ENCODE data around the gene NMRAL1.
A peak's percentile ranks its signal among the peaks of the same experiment; 100 is the strongest.

NMRAL1 gene

GRCh38 chr16:4510747-4511426 lies 36.5 kb upstream of the NMRAL1 start:
- no peak for TF ChIP-seq CTCF (IDR thresholded peaks at IDR 0.05; ENCODE audit: low read depth, low read length)
- H3K4me3 ChIP-seq (ENCODE audit: low read depth, low read length), result no peak overlapping the region
- DNase-seq (ENCODE audit: low read depth, low spot score), result no peak
- in situ Hi-C loops (cut with HindIII; ENCODE audit: low sequenced_read_pairs), result no loop called here

GRCh38 chr16:4510131-4510530 lies 35.7 kb upstream of the NMRAL1 start:
- no peak overlapping the region for H3K4me3 ChIP-seq (ENCODE audit: low read depth, low read length)
- DNase-seq (ENCODE audit: low read depth, low spot score), result no peak
- in situ Hi-C loops (cut with HindIII; ENCODE audit: low sequenced_read_pairs), result no loop called here
- no peak for TF ChIP-seq CTCF (IDR thresholded peaks at IDR 0.05; ENCODE audit: low read depth, low read length)

- H3K4me3 ChIP-seq (ENCODE audit: low read depth, low read length), result no peak overlapping the region
- DNase-seq (ENCODE audit: low read depth, low spot score), result no peak
- in situ Hi-C loops (cut with HindIII; ENCODE audit: low sequenced_read_pairs), result no loop called here
- TF ChIP-seq CTCF (IDR thresholded peaks at IDR 0.05; ENCODE audit: low read depth, low read length), result no peak
These were observed 35.0 kb upstream of the NMRAL1 start for GRCh38 chr16:4509420-4509819.

- no peak for TF ChIP-seq CTCF (IDR thresholded peaks at IDR 0.05; ENCODE audit: low read depth, low read length)
- no peak overlapping the region for H3K4me3 ChIP-seq (ENCODE audit: low read depth, low read length)
- in situ Hi-C loops (cut with HindIII; ENCODE audit: low sequenced_read_pairs), result no loop called here
- no peak for DNase-seq (ENCODE audit: low read depth, low spot score)
These were observed 34.4 kb upstream of the NMRAL1 start for GRCh38 chr16:4508806-4509205.

GRCh38 chr16:4507588-4508345 lies 33.3 kb upstream of the NMRAL1 start:
- DNase-seq (ENCODE audit: low read depth, low spot score), result no peak

GRCh38 chr16:4506450-4506849 lies 32.0 kb upstream of the NMRAL1 start:
- in situ Hi-C loops (cut with HindIII; ENCODE audit: low sequenced_read_pairs), result no loop called here
- no peak overlapping the region for H3K4me3 ChIP-seq (ENCODE audit: low read depth, low read length)
- TF ChIP-seq CTCF (IDR thresholded peaks at IDR 0.05; ENCODE audit: low read depth, low read length), result peak; percentile 87
- peak; percentile 78 for DNase-seq (ENCODE audit: low read depth, low spot score)

More at GRCh38 chr16:4507588-4508345, 33.3 kb upstream of the NMRAL1 start:
- no peak for TF ChIP-seq CTCF (IDR thresholded peaks at IDR 0.05; ENCODE audit: low read depth, low read length)
- in situ Hi-C loops (cut with HindIII; ENCODE audit: low sequenced_read_pairs), result no loop called here
- no peak overlapping the region for H3K4me3 ChIP-seq (ENCODE audit: low read depth, low read length)
